NCI-H2196 treated with DMSO at 0.1 percent for 48 hours (cell line): ENCODE measurements around the gene FRMD3.

Source experiments
- DNase-seq: peaks from one replicate; lab custom pipeline; 2025; ENCODE audit not compliant: unreplicated experiment; lab: John Stamatoyannopoulos, UW

FRMD3 gene

GRCh38 chr9:83240671-83241070 is 297.5 kb downstream of the FRMD3 start:
- no peak for DNase-seq

GRCh38 chr9:83239747-83240146 is 298.5 kb downstream of the FRMD3 start:
- DNase-seq = no peak

GRCh38 chr9:83238871-83239640 is 299.1 kb downstream of the FRMD3 start:
- no peak for DNase-seq

GRCh38 chr9:83236029-83236696 is 302.0 kb downstream of the FRMD3 start:
- DNase-seq = no peak

GRCh38 chr9:83235526-83235925 is 302.7 kb downstream of the FRMD3 start:
- no peak for DNase-seq

- DNase-seq = no peak
Measured at GRCh38 chr9:83234541-83234940, 303.7 kb downstream of the FRMD3 start.

- DNase-seq = no peak
Measured at GRCh38 chr9:83233647-83234046, 304.6 kb downstream of the FRMD3 start.

GRCh38 chr9:83231039-83231438 is 307.2 kb downstream of the FRMD3 start:
- DNase-seq = no peak

GRCh38 chr9:83220730-83221129 is 317.5 kb downstream of the FRMD3 start:
- DNase-seq = no peak

- DNase-seq = no peak
Measured at GRCh38 chr9:83219924-83220438, 318.2 kb downstream of the FRMD3 start.

GRCh38 chr9:83219154-83219923 is 318.9 kb downstream of the FRMD3 start:
- DNase-seq = peak; percentile 14

GRCh38 chr9:83218411-83219090 is 319.6 kb downstream of the FRMD3 start:
- DNase-seq = no peak

GRCh38 chr9:83209188-83209731 is 328.9 kb downstream of the FRMD3 start:
- DNase-seq = no peak

GRCh38 chr9:83208065-83208850 is 329.9 kb downstream of the FRMD3 start:
- DNase-seq = no peak

GRCh38 chr9:83204047-83204446 is 334.2 kb downstream of the FRMD3 start:
- no peak for DNase-seq

GRCh38 chr9:83200531-83200930 is 337.7 kb downstream of the FRMD3 start:
- no peak for DNase-seq

GRCh38 chr9:83199832-83200231 is 338.4 kb downstream of the FRMD3 start:
- no peak for DNase-seq

- peak; percentile 42 for DNase-seq
Measured at GRCh38 chr9:83199240-83199639, 339.0 kb downstream of the FRMD3 start.

- DNase-seq = no peak
Measured at GRCh38 chr9:83198371-83198770, 339.8 kb downstream of the FRMD3 start.

- no peak for DNase-seq
Measured at GRCh38 chr9:83197591-83197990, 340.6 kb downstream of the FRMD3 start.
